Pancreas (tissue), 10 donors: ENCODE measurements around the gene SEMA5A. TPM values are rescaled to one million over a fixed set of nuclear protein-coding genes. Genes with fewer than 3 reads are reported as not detected.
A peak's percentile ranks its signal among the peaks of the same experiment; 100 is the strongest.

Experiments
- ATAC-seq, 4 donors: fragments of 200-7000 bp; cut with Tn5 transposase; one replicate each; pipeline versions ENCODE4 v1.8.0 to v1.9.1; 2020; ENCODE audit warnings: mild to moderate bottlenecking in 4 of 4, moderate library complexity in 4 of 4
- DNase-seq, 6 donors: peaks; one replicate each; pipeline ENCODE4 v3.0.0-alpha.2; 2020
- FAIRE-seq: peaks from 2 replicates; lab custom pipeline; 2012; peaks lifted over from hg19 to GRCh38; lab: Jason Lieb, UNC
- H3K27ac ChIP-seq, 4 donors: fragments of 200-600 bp; sonication (generic); 1 replicate in 3 of 4; 2 replicates in 1 of 4; pipeline versions ENCODE4 v1.5.0 to v1.8.0; 2020
- H3K27me3 ChIP-seq, 4 donors: fragments of 200-600 bp; one replicate each; pipeline ENCODE4 v1.8.0; 2021
- H3K36me3 ChIP-seq, 3 donors: fragments of 200-600 bp; sonication (generic) in 1 of 3; one replicate each; pipeline versions ENCODE4 v1.5.0 to v1.8.0; 2020 to 2021
- H3K4me1 ChIP-seq, 3 donors: fragments of 200-600 bp; one replicate each; pipeline ENCODE4 v1.8.0; 2021
- H3K4me3 ChIP-seq, 4 donors: fragments of 200-600 bp; sonication (generic) in 2 of 4; one replicate each; pipeline versions ENCODE4 v1.5.0 to v1.8.0; 2020 to 2021
- H3K9me3 ChIP-seq, 4 donors: fragments of 200-600 bp; one replicate each; pipeline ENCODE4 v1.8.0; 2021
- WGBS, 2 donors: extraction: QIAGEN DNeasy Blood & Tissue Kit; methylation state at CpG; one replicate each; pipeline ENCODE4 v1.1.7; 2013; 5-methylcytosine and 5-hydroxymethylcytosine counted together
- intact Hi-C, 3 donors: fragments of 100-400 bp; cut with DNase I; formaldehyde crosslinking; loops; one replicate each; pipeline versions ENCODE4 v1.11.1 to v1.14.2; 2022
- polyA plus RNA-seq, 2 donors: library from polyadenylated mRNA; stranded (reverse); fragments of 200-250 nt; gene quantifications; one replicate each; pipeline ENCODE4 v1.2.3, GENCODE V29; 2013
- total RNA-seq, 6 donors: library from RNA; stranded (reverse); fragmentation: NEBNext Ultra II Directional in 4 of 6; extraction: Animal tissue kit (Norgen Biotek cat#: 25700) in 4 of 6; gene quantifications; one replicate each; pipeline versions ENCODE4 v1.2.1 to v1.2.4, GENCODE V29; 2021 to 2023
- TF ChIP-seq, protein P1 (sequence below), 4 donors: fragments of 200-600 bp; sonication (generic) in 3 of 4; IDR thresholded peaks; one replicate each; pipeline versions ENCODE4 v1.5.0 to v1.8.0; 2021; ENCODE audit warnings: antibody characterized with exemption in 4 of 4
- donor health status: healthy with polysubstance abuse.
- donor health status: DM: no; HTN: no; CAD: no; lungs with moderate emphysema.
- donor health status: DM: no; HTN: no; CAD: no.
- donor health status: control.
- donor health status: control.
- donor health status: Bipolar disorder and iron deficiency.
- donor health status: DM: yes; HTN: yes; CAD: no.
- donor health status: DM: no; HTN: no; CAD: no.
- donor health status: DM: no; HTN: no; CAD: no.
- donor health status: DM: yes; HTN: yes; CAD: no.

SEMA5A gene
- total and polyA plus RNA-seq, 8 donors = 0.91 to 14.0 (median 6.4) TPM

DNA sequence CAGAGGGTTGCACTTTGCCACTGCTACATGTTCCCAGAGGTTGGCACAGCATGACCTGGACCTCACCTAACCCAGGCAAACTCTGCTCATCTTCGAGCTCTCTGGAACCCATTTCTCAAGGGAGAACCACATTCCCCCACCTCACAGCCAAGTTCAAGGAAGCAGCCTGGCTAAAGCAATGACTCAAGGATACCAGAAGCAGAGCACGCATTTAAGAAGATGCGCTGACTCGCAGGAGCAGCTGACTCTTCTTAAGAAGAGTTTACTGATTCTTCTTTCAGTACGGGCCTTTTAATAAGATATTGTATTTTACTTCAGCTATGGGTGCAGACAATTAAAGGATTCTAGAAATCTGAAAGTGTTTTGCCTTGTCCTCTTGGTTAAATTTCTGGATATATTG is 4.1 kb upstream of the SEMA5A start:
- ATAC-seq = no peak
- H3K36me3 ChIP-seq = peaks cover 0 to 7% (median 0%) of the 10 kb centered on the region in 3 donors
- H3K4me3 ChIP-seq = no peak overlapping the region
- intact Hi-C loops = loop anchor here in 1 of 3 donors (10.0 kb wide), 1 partner anchor 195 kb away; no protein-coding TSS in a partner anchor
- H3K27ac ChIP-seq = no peak overlapping the region
- DNase-seq = no peak
- no peaks in the 10 kb centered on the region for H3K9me3 ChIP-seq
- 92 to 98% methylated on average over 5 of the region's 5 CpGs for WGBS, 2 donors
- no peaks in the 10 kb centered on the region for H3K27me3 ChIP-seq
- FAIRE-seq = no peak
- H3K4me1 ChIP-seq = no peaks in the 10 kb centered on the region
- TF ChIP-seq, protein P1, sequence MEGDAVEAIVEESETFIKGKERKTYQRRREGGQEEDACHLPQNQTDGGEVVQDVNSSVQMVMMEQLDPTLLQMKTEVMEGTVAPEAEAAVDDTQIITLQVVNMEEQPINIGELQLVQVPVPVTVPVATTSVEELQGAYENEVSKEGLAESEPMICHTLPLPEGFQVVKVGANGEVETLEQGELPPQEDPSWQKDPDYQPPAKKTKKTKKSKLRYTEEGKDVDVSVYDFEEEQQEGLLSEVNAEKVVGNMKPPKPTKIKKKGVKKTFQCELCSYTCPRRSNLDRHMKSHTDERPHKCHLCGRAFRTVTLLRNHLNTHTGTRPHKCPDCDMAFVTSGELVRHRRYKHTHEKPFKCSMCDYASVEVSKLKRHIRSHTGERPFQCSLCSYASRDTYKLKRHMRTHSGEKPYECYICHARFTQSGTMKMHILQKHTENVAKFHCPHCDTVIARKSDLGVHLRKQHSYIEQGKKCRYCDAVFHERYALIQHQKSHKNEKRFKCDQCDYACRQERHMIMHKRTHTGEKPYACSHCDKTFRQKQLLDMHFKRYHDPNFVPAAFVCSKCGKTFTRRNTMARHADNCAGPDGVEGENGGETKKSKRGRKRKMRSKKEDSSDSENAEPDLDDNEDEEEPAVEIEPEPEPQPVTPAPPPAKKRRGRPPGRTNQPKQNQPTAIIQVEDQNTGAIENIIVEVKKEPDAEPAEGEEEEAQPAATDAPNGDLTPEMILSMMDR (IDR thresholded peaks at IDR 0.05) = no peak

DNA sequence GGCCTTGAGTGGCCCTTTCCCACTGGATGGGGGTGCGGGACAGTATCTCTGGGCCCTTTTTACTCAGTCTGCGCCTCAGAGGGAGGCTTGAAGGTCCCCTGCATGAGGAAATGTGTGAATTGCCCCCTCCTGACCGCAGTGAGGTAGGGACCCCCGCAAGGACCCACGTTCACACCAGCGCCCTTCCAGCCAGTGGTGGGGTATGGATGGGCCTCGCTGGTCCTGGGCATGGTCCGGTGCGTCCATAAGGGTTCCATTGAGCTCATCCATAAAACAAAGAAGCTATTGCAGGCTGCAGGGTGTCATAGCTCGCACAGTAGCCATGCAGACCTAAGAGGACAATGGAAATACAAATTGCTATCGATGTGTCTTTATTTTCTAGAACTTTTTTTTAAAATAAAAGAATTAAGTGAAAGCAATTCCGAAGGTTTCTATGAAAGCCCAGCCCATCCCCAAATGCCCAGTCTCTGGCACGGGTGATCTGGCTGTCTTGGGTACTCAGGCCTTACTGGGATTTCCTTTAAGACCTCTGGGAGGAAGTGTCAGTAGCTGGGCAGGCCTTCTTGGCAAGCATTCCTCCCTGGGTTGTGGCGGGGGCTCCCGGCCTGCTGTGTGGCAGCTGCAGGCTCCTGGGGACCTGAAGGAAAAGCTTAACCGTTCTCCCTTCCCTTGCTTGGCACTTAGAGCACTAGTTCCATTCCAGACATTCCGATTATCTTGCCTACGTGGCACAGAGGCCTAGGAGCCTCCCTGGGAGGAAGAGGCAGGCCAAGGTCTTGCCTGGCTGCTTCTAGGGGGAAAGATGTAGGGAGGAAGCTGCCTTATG is 1.5 kb upstream of the SEMA5A start:
- Histone ChIP-seq H3K27ac (peak overlapping the region; percentile 74 to 95 (median 81)), H3K4me1 (no peaks in the 10 kb centered on the region), H3K4me3 (peak overlapping the region; percentile 49 to 86 (median 70)), H3K27me3 (no peaks in the 10 kb centered on the region), H3K36me3 (peaks cover 0 to 7% (median 0%) of the 10 kb centered on the region in 3 donors), H3K9me3 (no peaks in the 10 kb centered on the region)
- TF ChIP-seq, protein P1 (IDR thresholded peaks at IDR 0.05) = no peak
- DNase-seq (peak in 5 of 6 donors; percentile 35 to 70 (median 48)), ATAC-seq (peak in 2 of 4 donors; percentile 8 to 22), FAIRE-seq (no peak)
- intact Hi-C loops = loop anchor here in 1 of 3 donors (10.0 kb wide), 1 partner anchor 193 kb away; no protein-coding TSS in a partner anchor
- 22 to 33% methylated on average over 18 of the region's 18 CpGs for WGBS, 2 donors

DNA sequence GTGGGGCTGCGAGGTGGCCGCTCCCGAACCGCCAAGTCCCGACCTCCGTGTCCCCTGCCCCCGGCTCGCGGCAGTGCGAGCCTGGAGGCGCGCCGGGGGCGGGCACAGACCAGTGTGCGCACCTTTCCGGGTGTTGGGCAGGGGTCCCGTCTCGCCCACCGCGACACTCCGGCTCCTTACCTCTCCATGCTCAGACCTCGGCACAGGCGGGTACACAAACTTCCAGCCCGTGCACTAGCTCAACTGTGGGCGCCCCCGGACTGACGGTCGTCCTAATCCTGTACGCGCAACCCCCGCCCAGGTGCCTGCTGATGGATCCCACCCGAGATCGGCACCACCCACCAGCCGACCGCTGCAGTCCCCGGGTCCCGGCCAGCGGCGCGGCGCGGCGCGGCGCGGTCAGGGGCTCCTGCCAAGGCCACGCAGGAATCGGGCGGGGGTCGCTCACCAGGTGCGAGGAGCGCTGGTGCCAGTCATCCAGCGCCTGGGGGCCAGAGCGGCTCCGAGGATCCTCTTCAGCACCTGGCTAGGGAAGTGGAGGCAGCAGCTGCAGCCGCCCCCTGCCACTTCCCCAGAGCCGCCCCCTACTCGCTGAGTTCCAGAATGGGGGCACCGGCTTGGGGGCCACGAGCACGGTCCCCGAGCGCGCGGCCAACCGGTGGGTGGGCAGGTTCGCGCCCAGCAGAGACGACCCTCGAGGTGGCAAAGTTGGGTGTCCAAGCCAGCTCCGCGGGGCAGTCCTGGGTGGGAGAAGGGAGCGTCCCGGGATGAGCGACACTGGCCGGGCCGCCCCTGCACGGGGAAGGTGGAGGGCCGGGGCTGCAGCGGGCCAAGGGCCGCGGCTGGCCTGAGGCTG is 511 bp downstream of the SEMA5A start:
- H3K4me1 ChIP-seq = no peaks in the 10 kb centered on the region
- H3K4me3 ChIP-seq = peak overlapping the region; percentile 60 to 89 (median 82)
- peak overlapping the region in 2 of 4 donors; percentile 64 to 86 for H3K27ac ChIP-seq
- WGBS, 2 donors = 0 to 1% methylated on average over 77 to 82 of the region's 82 CpGs
- peak; percentile 10 to 30 (median 16) for ATAC-seq
- no peaks in the 10 kb centered on the region for H3K9me3 ChIP-seq
- peaks cover 0 to 7% (median 0%) of the 10 kb centered on the region in 3 donors for H3K36me3 ChIP-seq
- TF ChIP-seq, protein P1 (IDR thresholded peaks at IDR 0.05) = no peak
- intact Hi-C loops = loop anchor here in 1 of 3 donors (10.0 kb wide), 1 partner anchor 191 kb away; no protein-coding TSS in a partner anchor
- FAIRE-seq = no peak
- no peaks in the 10 kb centered on the region for H3K27me3 ChIP-seq
- peak in 5 of 6 donors; percentile 9 to 87 (median 50) for DNase-seq

DNA sequence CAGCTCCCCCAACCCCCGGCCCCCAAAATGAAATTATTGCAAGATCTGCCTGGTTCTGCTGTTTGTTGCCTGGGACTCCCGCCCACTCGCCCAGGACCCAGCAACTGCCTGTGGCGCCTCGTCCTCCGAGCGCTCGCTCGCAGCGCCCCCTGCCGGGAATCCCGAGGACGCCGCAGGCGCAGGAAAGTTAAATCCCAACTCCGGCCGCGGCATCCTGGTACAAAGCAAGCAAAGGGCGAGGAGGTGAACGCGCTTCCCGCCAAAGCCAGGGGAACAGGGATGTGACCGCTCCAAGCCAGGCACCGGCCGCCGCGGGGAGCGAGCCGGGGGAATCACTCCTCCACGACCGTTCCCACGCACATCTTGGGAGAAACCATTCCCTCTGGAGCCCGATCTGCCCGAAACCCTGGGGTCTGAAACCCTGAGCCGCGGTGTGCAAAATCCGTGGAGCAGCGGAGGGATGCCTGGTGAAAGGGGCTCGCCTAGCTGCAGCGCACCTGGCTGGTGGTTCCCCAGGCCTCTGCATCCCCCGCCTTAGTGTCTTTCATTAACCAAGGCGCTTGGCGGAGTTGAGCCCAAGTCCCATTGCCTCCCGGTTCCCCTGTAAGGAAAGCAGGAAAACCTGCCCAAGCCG is 1.3 kb downstream of the SEMA5A start:
- H3K27ac ChIP-seq = peak overlapping the region in 2 of 4 donors; percentile 48 to 50
- no peaks in the 10 kb centered on the region for H3K9me3 ChIP-seq
- H3K4me3 ChIP-seq = peak overlapping the region; percentile 60 to 89 (median 82)
- DNase-seq (peak; percentile 82 to 98 (median 90)), FAIRE-seq (no peak), ATAC-seq (peak; percentile 76 to 87 (median 82))
- intact Hi-C loops = loop anchor here in 1 of 3 donors (10.0 kb wide), 1 partner anchor 190 kb away; no protein-coding TSS in a partner anchor
- no peaks in the 10 kb centered on the region for H3K27me3 ChIP-seq
- 0 to 1% methylated on average over 45 of the region's 45 CpGs for WGBS, 2 donors
- no peaks in the 10 kb centered on the region for H3K4me1 ChIP-seq
- H3K36me3 ChIP-seq = peaks cover 0 to 2% (median 0%) of the 10 kb centered on the region in 3 donors
- TF ChIP-seq, protein P1 (IDR thresholded peaks at IDR 0.05) = peak; percentile 80 to 90 (median 82)
